ENCODE measurements around the gene OBSL1.

Gene OBSL1

DNA sequence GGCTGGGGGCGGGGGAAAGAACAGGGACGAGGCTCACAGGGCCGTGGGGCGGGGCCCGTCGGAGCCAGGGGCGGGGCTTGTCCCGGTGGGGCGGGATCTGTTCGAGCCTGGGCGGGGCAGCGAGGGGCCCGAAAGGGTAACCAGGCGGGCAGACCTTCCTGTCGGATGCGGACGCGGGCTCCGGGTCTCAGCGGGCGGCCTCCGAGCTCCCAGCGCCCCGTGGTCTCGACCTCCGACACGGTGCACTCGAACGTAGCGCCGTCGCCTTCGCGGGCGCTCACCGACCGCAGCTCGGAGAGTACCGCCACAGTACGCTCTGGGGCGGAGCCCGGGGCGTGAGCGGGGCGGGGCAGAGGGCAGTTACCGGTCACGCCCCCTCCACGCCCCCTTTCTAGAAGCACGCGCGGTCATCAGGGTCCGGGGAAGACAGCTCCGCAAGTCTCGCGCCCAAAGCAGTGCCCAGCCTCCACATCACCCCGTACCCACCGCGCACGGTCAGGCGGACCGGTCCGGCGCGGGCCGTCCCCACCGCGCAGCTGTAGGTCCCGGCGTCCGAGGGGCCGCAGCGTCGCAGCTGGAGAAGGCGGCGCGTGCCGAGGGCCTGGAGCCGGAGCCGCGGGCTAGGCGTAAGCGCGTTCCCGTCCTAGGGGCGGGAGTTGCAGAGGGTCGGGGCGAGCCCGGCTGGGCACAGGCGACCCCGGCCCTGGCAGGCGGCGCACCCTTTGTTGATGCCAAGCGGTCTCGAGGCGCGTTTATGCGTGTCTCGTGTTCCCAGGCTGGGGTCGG is 18.8 kb downstream of the OBSL1 start:
- in situ Hi-C loops (cut with HindIII; ENCODE audit: low sequenced_read_pairs), result no loop called here

DNA sequence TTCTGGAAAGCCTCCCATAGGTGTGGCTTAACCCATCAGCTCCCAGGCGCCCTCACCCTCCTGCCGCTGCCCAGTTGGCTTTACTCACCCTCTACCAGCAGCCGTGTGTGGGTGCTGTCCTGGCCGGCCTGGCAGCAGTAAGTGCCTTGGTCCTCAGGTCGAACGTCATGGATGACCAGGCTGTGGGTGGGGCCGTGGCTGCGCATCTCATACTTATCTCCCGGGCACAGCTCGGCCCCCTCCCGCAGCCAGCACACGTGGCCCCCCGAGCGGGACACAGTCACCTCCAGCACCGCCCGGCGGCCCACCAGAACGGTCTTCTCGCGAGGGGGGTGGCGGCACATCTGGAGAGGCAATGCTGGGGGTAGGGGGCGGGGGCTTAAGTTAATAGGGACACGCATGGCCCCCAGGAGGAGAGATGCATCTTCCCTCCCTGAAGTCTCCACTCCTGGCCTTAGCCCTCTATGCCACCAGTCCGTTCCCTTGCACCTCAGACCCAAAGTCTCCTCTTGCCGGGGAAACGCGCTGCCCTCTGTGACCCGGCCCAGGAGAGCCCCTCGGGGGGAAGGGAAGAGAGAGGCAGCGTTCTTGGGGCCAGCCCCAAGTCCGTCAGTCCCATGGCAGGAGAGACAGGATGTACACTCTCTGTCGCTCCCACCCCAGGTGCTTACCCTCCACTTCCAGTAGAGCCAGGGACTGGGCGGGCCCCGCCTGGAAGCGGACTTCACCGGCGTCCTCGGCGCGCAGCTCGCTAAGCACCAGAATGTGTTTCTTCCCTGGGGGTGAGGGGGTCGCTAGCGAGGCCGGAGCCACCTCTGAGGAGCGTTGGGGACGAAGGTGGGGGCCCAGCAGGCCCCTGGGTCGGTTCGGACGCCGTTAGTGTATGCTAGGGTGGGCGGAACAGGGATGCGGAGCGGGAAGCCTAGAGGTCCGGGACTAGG is 19.6 kb downstream of the OBSL1 start:
- in situ Hi-C loops (cut with HindIII; ENCODE audit: low sequenced_read_pairs), result no loop called here

DNA sequence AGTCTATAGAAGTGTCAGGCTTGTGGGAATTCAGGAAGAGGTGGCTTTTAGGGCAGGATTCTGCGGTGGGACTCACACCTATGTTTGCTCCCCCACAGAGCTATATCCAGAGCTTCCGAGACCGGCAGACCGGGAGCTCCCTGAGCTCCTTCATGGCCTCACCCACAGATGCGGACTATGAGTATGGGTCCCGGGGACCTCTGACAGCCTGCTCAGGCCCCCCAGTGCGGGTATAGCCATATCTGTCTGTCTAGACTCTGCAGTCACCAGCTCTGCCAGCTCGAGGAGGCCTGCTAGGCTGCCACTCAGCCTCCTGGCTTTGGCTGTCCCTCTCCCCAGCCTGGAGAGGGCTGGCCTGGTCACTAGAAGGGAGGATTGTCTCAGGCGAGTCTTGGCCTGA is 21.7 kb downstream of the OBSL1 start:
- in situ Hi-C loops (cut with HindIII; ENCODE audit: low sequenced_read_pairs), result no loop called here

DNA sequence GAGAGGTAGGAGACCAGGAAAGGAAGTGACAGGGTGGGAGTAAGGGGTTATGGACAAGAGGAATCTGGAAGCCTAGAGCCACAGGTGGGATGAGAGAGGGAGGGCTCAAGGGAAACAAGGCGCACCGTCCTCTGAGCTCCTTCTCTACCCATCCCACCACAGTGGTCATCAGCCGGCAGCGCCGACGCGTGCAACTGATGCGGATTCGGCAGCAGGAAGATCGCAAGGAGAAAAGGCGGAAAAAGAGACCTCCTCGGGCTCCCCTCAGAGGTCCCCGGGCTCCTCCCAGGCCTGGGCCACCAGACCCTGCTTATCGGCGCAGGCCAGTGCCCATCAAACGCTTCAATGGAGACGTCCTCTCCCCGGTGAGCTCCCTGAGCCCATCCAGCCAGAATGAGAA is 22.3 kb downstream of the OBSL1 start:
- in situ Hi-C loops (cut with HindIII; ENCODE audit: low sequenced_read_pairs), result no loop called here

DNA sequence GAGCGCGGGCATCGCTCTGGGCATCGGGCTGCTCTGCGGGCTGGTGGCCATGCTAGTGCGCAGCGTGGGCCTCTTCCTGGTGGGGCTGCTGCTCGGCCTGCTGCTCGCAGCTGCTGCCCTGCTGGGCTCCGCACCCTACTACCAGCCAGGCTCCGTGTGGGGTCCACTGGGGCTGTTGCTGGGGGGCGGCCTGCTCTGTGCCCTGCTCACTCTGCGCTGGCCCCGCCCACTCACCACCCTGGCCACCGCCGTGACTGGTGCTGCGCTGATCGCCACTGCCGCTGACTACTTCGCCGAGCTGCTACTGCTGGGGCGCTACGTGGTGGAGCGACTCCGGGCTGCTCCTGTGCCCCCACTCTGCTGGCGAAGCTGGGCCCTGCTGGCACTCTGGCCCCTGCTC is 23.7 kb downstream of the OBSL1 start:
- in situ Hi-C loops (cut with HindIII; ENCODE audit: low sequenced_read_pairs), result no loop called here

DNA sequence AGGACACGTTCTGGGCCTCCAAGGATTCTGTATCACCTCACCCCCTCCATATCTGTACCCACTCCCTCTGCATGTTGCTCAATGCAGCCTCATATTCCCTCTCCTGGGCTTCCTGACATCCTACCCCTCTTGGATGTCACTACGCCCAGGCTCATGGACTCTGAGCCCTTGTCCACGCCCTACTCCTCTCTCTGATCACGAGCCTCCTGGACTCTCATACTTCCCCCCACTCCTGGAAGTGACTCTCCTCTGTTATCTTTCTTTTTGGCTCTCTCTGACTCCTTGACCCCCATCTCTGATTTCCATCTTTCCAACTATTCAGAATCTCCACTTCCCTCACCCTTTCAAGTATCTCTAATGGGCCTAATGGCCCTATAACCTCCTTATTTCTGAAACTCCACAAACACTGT is 25.4 kb downstream of the OBSL1 start:
- in situ Hi-C loops (cut with HindIII; ENCODE audit: low sequenced_read_pairs), result no loop called here

DNA sequence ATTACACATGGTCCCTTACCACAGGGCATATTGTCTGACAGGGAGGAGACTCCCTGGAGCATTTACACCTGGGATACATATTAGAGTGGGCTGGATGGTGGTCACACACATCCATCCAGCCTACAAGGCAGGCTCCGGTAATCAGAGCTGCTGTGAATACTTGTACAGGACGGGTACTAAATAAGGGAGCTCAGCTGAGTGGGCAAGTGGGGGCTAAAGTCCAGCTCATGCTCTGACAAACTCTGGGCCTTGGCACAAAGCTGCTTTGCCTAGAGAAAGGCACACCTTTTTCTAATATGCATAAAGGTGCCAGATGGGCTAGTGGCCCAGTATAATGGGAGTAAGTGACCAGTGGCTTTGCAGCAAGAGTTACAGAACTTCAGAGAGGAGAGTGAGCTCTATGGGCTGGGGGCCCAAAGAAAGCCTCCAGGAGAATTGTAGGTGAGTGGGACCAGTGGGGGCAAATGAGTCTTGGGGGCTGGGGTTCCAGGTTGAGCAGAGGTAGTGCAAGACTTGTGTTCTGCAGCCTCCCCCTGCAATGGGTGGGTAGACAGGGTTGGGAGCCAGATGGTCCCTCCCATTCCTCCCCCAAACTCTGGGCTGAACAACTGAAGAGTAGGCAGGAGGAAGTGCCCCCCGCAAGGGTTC is 25.9 kb downstream of the OBSL1 start:
- in situ Hi-C loops (cut with HindIII; ENCODE audit: low sequenced_read_pairs), result no loop called here

DNA sequence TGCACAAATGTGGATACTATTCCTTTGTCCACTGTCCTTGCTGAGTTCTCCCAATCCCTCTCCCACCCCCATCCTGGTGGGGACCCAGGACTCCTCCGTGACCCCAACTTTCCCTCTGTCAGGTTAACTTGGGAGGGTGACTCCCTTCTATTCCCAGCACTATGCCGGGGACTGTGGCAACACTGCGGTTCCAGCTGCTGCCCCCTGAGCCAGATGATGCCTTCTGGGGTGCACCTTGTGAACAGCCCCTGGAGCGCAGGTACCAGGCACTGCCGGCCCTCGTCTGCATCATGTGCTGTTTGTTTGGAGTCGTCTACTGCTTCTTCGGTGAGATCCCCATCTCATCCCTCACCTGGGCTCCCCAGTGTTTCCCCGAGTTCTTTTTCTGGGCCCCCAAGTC is 26.8 kb downstream of the OBSL1 start:
- in situ Hi-C loops (cut with HindIII; ENCODE audit: low sequenced_read_pairs), result no loop called here

DNA sequence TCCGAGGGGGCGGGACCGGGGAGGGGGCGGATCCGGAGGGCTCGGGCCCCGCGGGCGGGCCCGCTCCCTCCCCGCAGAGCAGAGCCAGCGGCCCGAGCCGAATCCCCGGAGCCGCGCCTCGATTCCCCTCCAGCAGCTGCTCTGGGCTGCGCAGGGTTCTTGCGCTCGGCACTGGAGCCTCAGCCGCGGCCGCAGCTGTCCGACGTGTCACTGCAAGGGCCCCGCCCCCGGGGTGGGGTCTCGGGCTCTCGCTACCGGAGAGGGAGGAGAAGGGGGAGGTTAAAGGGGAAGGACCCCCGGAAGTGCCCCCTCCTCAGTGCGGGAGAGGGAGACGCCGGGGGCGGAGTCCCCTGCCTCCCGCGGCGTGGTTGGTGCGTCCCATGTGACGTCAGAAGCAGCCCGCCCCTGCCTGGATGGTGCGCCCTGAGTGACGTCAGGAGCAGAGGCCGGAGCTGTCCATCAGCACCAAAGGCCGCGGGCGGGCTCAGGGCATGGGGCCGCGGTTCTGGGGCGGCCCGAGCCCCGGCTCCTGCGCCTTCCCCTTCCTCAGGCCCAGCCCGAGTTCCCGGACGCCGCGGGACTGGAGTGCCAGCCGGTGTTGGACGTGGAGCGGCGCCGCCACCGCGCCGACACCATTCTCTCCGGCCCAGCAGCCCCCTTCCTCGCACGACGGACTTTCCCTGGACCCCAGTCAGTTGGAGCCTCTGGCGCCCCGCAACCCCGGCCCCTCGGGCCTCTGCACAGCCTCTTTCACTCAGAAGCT is 27.6 kb downstream of the OBSL1 start, which contains the start of the genes CHPF and TMEM198:
CHPF (minus strand) TSS at position 214 of the 763 bp plus-strand sequence. CDS start 271 bp downstream, outside the sequence.
TMEM198 (plus strand) TSS at position 433 of the 763 bp plus-strand sequence. CDS start 700 bp downstream, outside the sequence.
- in situ Hi-C loops (cut with HindIII; ENCODE audit: low sequenced_read_pairs), result no loop called here

DNA sequence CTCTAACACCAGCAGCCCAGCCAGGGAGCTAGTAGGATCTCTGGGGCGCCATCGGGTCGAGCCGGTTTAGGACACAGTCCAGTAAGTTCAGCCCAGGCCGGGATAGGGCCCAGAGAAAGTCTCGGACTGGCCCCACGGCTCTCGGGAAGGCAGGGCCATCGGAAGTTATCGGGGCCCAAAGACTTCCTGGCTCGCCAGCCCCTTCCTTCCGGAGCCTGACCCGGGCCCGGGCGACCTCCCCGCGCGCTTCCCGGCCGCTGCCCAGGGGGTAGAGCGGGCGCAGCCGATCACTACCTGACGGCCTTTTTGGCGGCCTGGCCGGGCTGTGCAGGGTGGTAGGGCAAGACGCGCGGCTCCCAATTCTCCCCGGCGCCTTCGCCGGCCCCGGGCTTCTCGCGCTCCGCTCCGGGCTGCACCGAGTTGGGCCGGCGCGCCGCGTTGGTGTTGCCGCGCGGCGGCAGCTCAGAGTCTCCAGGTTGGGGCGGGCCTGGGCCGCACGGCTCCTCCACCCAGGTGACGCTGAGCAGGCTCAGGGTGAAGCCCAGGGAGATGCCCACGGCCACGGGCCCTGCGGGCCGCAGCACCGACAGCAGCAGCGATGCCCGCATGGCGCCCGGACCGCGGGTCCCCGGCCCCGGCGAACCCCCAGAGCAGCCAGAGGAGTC is 28.3 kb downstream of the OBSL1 start:
- in situ Hi-C loops (cut with HindIII; ENCODE audit: low sequenced_read_pairs), result no loop called here

DNA sequence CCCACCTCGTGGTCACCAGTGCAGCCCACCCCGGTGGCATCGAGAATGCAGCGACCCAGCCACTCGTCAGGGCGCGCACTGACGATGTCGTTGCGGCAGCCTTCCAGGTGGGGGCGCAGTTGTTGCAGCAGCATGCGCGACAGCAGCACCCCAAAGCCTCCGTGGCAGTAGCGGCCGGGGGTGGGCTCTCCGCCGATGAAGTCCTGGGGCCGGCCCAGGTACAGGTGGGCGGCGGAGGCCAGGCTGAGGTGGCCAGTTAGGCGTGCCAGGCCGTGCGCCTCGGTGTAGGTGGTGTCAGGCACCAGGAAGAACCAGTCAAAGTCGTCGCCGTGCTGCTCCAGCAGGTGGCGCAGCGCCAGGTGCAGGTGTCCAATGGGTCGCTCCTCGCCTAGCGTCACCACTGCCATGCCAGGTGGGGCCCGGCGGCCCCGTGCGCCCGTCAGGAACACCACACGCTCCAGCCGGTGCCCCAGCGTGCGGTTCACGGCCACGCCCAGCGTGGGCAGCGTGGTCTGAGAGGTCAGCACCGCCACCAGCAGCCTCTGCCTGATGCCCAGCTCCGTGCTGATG is 29.6 kb downstream of the OBSL1 start:
- in situ Hi-C loops (cut with HindIII; ENCODE audit: low sequenced_read_pairs), result no loop called here

DNA sequence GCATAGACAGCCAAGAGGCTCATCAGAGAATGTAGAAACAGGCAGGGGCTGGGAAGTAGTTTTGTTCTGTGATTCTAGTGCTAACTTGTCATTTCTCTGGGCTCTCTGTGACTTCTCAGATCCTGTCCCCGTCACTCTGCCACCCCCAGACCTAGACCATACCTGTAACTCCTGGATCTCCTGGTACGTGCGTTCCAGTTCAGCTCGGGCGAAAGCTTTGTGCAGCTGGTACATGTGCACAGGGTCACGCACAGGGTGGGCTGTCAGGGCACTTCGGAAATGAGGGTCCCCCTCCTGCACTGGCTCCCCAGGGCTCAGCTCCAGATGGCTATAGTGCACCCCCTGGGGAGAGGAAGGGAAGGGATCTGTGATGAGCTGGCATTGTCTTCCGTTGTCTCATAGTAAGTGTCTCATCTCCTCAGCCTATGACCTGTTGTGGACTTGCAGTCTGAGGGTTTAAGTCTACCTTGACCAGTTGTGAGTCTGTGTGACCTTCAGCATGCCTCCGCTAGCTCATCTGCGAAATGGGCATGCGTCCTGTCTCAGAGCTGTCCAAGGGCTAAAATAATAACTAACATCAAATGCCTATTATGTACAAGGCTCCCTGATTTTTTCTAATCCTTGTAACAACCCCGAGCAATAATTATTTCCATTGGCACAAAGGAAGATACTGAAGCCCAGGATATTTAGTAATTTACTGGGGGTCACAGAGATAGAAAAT is 30.4 kb downstream of the OBSL1 start:
- in situ Hi-C loops (cut with HindIII; ENCODE audit: low sequenced_read_pairs), result no loop called here

DNA sequence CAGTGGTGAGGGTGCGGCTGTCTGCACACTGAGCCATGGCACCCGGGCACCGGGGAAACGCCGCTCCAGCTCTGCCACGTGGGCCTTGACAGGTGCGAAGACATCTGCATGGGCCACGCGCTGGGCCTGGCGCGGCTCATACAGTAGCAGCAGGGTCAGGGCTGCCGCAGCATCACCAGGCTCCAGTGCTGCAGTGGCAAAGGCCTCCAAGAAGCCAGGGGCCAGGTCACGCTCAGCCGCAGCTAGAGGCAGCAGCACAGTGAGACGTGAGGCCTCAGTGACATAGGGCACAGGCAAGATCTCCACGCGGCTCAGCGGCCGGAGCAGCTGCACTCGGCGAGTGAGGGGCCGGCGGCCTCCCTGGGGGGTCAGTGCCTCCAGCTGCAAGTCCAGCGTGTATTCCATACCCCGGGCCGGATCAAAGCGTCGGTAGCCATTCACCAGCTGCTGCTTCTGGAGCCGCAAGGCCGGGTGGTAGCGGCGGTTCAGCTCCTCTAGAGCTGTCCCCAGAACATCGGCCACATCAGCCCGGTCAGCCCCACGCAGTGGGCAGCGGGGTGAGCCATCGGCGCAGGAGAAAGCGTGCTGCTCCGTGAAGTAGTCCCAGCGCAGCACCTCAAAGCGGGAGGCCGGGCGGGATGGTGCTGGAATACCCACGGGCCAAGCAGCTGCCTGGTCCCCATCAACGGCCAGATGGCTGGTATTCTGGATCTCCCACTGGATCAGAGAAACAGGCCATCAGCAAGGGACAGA is 31.2 kb downstream of the OBSL1 start:
- in situ Hi-C loops (cut with HindIII; ENCODE audit: low sequenced_read_pairs), result no loop called here

DNA sequence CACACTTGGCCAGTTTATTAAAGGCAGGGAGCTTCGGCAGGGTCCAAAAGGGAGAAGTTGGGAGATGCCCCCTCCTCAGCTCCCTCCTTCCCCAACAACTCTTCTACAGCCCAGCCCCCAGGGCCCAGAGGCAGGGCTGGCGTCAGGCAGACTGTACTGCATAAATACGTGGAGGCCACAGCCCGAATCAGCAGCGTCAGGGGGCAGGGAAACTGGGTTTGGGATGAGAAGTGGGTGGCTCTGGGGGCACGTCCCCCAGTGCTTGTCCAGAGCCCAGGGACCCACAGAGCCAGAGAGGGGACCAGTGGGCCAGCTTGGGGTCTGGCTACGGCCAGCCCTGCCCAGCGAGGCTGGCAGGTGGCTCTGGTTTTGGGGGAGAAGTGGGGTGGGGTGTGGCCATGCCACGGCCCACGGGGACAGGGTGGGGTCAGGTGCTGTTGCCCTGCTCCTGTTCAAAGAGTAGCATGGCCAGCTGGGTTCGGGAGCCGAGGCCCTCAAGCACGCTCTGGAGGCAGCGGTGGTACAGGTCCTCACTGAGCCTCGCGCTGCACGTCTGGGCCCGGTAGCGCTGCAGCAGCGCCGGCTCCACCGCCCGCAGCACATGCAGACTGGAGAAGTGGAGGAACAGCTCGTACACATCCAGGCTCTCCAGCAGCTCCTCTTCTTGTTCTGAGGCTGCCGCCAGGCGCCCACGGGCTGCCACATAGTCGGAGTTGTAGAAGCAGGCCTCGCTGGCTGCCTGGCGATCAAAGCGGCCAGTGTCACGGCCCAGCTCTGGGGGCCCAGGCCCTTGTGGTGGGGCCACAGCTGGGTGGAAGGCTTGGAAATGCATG is 32.2 kb downstream of the OBSL1 start:
- in situ Hi-C loops (cut with HindIII; ENCODE audit: low sequenced_read_pairs), result no loop called here

DNA sequence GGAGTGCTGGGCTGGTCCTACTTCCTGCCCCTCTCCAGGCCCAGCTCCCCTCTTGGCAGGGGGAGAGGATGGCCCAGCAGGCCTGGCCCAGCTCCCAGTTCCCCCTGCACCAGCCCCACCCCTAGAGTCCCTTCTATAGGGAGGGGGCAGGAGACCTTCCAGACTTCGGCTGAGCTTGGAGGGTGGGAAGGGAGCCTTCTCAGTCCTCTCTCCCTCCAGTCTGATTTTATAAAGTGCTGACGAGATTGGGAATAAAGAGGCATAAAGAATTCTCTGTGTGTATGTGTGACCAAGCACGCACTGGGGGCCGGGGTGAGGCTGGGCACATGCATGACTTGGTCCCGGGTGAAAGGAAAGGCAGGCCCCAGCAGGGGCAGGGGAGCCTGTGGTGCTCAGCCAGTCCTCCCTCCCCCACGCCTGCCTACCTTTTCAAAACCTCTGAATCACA is 32.8 kb downstream of the OBSL1 start:
- in situ Hi-C loops (cut with HindIII; ENCODE audit: low sequenced_read_pairs), result no loop called here

DNA sequence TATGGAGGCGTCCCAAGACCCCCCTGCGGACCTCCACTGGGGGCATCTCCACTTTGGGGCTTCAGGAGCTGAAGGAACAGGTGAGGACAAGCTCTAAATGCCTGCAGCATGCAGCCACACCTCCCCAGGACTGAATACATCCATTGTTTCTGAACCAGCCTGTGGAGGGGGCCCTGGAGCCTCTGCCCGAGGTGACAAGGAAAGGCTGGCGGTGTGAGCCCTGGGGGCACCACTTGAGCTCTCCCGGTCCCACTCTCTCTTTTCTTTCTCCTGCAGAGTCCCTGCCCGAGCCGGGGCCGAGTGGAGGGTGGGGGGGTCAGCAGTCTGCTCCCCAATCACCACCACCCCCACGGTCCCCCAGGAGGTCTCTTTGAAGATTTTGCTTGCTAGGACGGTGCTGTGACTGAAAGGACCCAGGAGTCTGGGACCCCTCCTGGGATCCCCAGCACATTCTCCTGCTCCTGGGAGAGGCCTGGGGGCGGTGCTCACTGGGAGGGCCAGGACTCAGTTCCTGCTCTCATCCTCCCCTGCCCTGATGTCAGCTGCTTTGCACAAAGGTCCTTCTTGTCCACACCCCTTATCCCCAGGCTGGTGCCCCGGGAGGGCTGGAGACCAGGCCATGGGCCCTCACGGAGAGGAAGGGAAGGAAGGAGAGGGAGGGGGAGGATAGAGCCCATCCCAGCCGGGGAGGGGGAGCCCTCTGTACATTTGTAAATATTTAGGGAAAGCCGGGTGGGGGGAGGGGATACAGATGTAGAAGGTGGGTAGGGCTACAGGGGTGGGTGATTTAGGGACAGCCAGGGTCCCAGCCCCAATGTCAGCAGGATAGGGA is 33.5 kb downstream of the OBSL1 start:
- in situ Hi-C loops (cut with HindIII; ENCODE audit: low sequenced_read_pairs), result no loop called here

Data from DLD1 (cell line).